GM12878 (cell line): ENCODE measurements around the gene SLCO1A2. TPM values are rescaled to one million over a fixed set of nuclear protein-coding genes. Genes with fewer than 3 reads are reported as not detected.

Experiments
- ATAC-seq: fragments of 200-7000 bp; cut with Tn5 transposase; 3 replicates; pipeline ENCODE4 v1.9.1; 2020; ENCODE audit warnings: mild to moderate bottlenecking, moderate library complexity
- BruUV-seq: library from RNA; stranded (reverse); fragments of 400-500 nt; replicated peaks from 2 replicates; lab custom pipeline; 2021; lab: Mats Ljungman, UMichigan
- CTCF ChIA-PET: fragments of 300-600 bp; sonication (Branson Sonifier 250); formaldehyde crosslinking; extraction: SDS; loops from one replicate; lab custom pipeline; 2021; ENCODE audit warnings: inconsistent platforms; lab: Yijun Ruan, JAX
- POLR2A ChIA-PET: fragments of 350-600 bp; formaldehyde crosslinking; extraction: SDS; loops from one replicate; lab custom pipeline; 2021; ENCODE audit warnings: inconsistent platforms; lab: Charles Lee
- RAD21 ChIA-PET: fragments of 300-600 bp; sonication (Branson Sonifier 250); formaldehyde crosslinking; loops from one replicate; lab custom pipeline; 2023; ENCODE audit warnings: antibody characterized with exemption; ENCODE audit not compliant: unreplicated experiment; lab: Charles Lee
- SMC1A ChIA-PET: fragments of 300-600 bp; sonication (Branson Sonifier 250); formaldehyde crosslinking; loops from one replicate; lab custom pipeline; 2023; ENCODE audit not compliant: unreplicated experiment, uncharacterized antibody; lab: Charles Lee
- DNase-seq: peaks from one replicate; pipeline ENCODE4 v3.0.0-alpha.2; 2011; ENCODE audit warnings: low read depth, low spot score
- FAIRE-seq: peaks from 3 replicates; lab custom pipeline; 2011; peaks lifted over from hg19 to GRCh38; lab: Jason Lieb, UNC
- H2AFZ ChIP-seq: 2 replicates; pipeline ENCODE4 v1.6.0; 2011; ENCODE audit warnings: low read depth, low read length, control low read depth; ENCODE audit not compliant: control insufficient read depth
- H3K27ac ChIP-seq: 2 replicates; pipeline ENCODE4 v1.5.1; 2011; ENCODE audit warnings: control low read depth; ENCODE audit not compliant: control insufficient read depth, insufficient read depth
- H3K27me3 ChIP-seq, 2 experiments: replicated peaks in 1 of 2; 2 replicates each; pipeline versions ENCODE4 v1.6.0 to v1.6.1; 2011; ENCODE audit warnings: low read length in 1 of 2; ENCODE audit not compliant: control insufficient read depth in 2 of 2, insufficient read depth in 2 of 2
- H3K36me3 ChIP-seq, 2 experiments: 2 replicates each; pipeline ENCODE4 v1.5.1; 2011; ENCODE audit warnings: low read length in 1 of 2; ENCODE audit not compliant: control insufficient read depth in 2 of 2, insufficient read depth in 2 of 2
- H3K4me1 ChIP-seq: 2 replicates; pipeline ENCODE4 v1.6.1; 2011; ENCODE audit warnings: mild to moderate bottlenecking, low read length, moderate library complexity, mixed read lengths; ENCODE audit not compliant: control insufficient read depth, insufficient read depth
- H3K4me2 ChIP-seq: 2 replicates; pipeline ENCODE4 v1.6.0; 2011; ENCODE audit warnings: control low read depth; ENCODE audit not compliant: control insufficient read depth, insufficient read depth
- H3K4me3 ChIP-seq: fragments of 200-600 bp; sonication (generic); 2 replicates; pipeline ENCODE4 v1.5.1; 2016
- H3K79me2 ChIP-seq: 2 replicates; pipeline ENCODE4 v1.6.0; 2011; ENCODE audit warnings: low read length; ENCODE audit not compliant: control insufficient read depth, insufficient read depth
- H3K9ac ChIP-seq: 2 replicates; pipeline ENCODE4 v1.8.0; 2011; ENCODE audit warnings: low read length, control low read depth, mixed read lengths; ENCODE audit not compliant: control insufficient read depth, insufficient read depth
- H3K9me3 ChIP-seq: replicated peaks from 3 replicates; pipeline ENCODE4 v1.5.1; 2011; ENCODE audit warnings: mild to moderate bottlenecking, low read length; ENCODE audit not compliant: control insufficient read depth, insufficient read depth
- H4K20me1 ChIP-seq: 2 replicates; pipeline ENCODE4 v1.6.0; 2011; ENCODE audit not compliant: control insufficient read depth, insufficient read depth
- BMI1 ChIP-seq: fragments of 450-650 bp; IDR thresholded peaks from 2 replicates; pipeline ENCODE4 v1.6.1; 2016; ENCODE audit warnings: mild to moderate bottlenecking, moderate library complexity, borderline replicate concordance
- JUNB ChIP-seq: IDR thresholded peaks from 2 replicates; pipeline ENCODE4 v1.6.1; 2016; ENCODE audit warnings: antibody characterized with exemption, mild to moderate bottlenecking
- KLF5 ChIP-seq: fragments of 450-650 bp; IDR thresholded peaks from 2 replicates; pipeline ENCODE4 v1.6.1; 2014; ENCODE audit warnings: mild to moderate bottlenecking; ENCODE audit not compliant: partially characterized antibody
- MEF2A ChIP-seq: IDR thresholded peaks from 2 replicates; pipeline ENCODE4 v1.6.1; 2011; ENCODE audit warnings: low read depth, mild to moderate bottlenecking, low read length, moderate library complexity; ENCODE audit not compliant: insufficient read depth
- MLLT1 ChIP-seq: fragments of 450-650 bp; IDR thresholded peaks from 2 replicates; pipeline ENCODE4 v1.6.1; 2016; ENCODE audit warnings: mild to moderate bottlenecking
- NFYB ChIP-seq: IDR thresholded peaks from 2 replicates; pipeline ENCODE4 v1.6.1; 2011; ENCODE audit warnings: low read depth, mild to moderate bottlenecking, low read length, improper control_type of control experiment, moderate library complexity; ENCODE audit not compliant: insufficient read depth
- NR2C2 ChIP-seq: IDR thresholded peaks from 2 replicates; pipeline ENCODE4 v1.6.1; 2011; ENCODE audit warnings: borderline replicate concordance, low read depth; ENCODE audit not compliant: control insufficient read depth, insufficient read length
- PAX5 ChIP-seq: IDR thresholded peaks from 2 replicates; pipeline ENCODE4 v1.6.1; 2011; ENCODE audit warnings: low read depth, low read length, borderline replicate concordance
- PBX3 ChIP-seq: IDR thresholded peaks from 2 replicates; pipeline ENCODE4 v1.6.1; 2011; ENCODE audit warnings: mild to moderate bottlenecking, low read depth, low read length, moderate library complexity; ENCODE audit not compliant: insufficient replicate concordance
- PKNOX1 ChIP-seq: fragments of 450-650 bp; IDR thresholded peaks from 2 replicates; pipeline ENCODE4 v1.6.1; 2016; ENCODE audit warnings: mild to moderate bottlenecking
- POLR2AphosphoS2 ChIP-seq: IDR thresholded peaks from 2 replicates; pipeline ENCODE4 v1.6.1; 2011; ENCODE audit warnings: low read depth, mild to moderate bottlenecking, low read length, improper control_type of control experiment, moderate library complexity
- YBX1 ChIP-seq: fragments of 450-650 bp; IDR thresholded peaks from 2 replicates; pipeline ENCODE4 v1.6.1; 2016; ENCODE audit warnings: antibody characterized with exemption
- ZBTB11 ChIP-seq: fragments of 450-650 bp; formaldehyde crosslinking; IDR thresholded peaks from 2 replicates; pipeline ENCODE4 v1.5.0; 2022; ENCODE audit warnings: mild to moderate bottlenecking, missing genetic modification characterization
- ZNF24 ChIP-seq: fragments of 450-650 bp; IDR thresholded peaks from 2 replicates; pipeline ENCODE4 v1.6.1; 2017; ENCODE audit warnings: antibody characterized with exemption, mild to moderate bottlenecking
- ZNF622 ChIP-seq: fragments of 450-650 bp; IDR thresholded peaks from 2 replicates; pipeline ENCODE4 v1.6.1; 2017; ENCODE audit warnings: mild to moderate bottlenecking, inconsistent platforms
- WGBS: methylation state at CpG from one replicate; pipeline ENCODE4 v1.1.6; 2016; ENCODE audit warnings: low lambda C conversion rate; ENCODE audit not compliant: insufficient replicate concordance, insufficient coverage; ENCODE audit errors: missing lambda C conversion rate; 5-methylcytosine and 5-hydroxymethylcytosine counted together
- in situ Hi-C: fragments of 300-500 bp; cut with MboI; formaldehyde crosslinking; loops from 9 replicates; pipeline ENCODE4 v1.14.3; 2018; ENCODE audit warnings: mixed read lengths
- intact Hi-C: fragments of 100-400 bp; cut with micrococcal nuclease; formaldehyde crosslinking; loops from one replicate; pipeline ENCODE4 v1.14.2; 2022; ENCODE audit not compliant: unreplicated experiment
- polyA plus RNA-seq, 11 experiments: library from polyadenylated mRNA; depleted of rRNA in 4 of 11; unstranded in 6 of 11; stranded (reverse) in 5 of 11; fragments of >200 nt; fragmentation: Nextera tagmentation in 4 of 11; fragmentation: Illumina TruSeq in 1 of 11; extraction: Ambion mirVana in 4 of 11; extraction: Trizol in 1 of 11; gene quantifications; 1 replicate in 1 of 11; 2 replicates in 10 of 11; pipeline versions ENCODE4 v1.2.1 to v1.2.3, GENCODE V29; 2011 to 2016; ENCODE audit warnings: inconsistent platforms in 2 of 11, missing spikeins in 2 of 11, low read depth in 1 of 11
- total RNA-seq, 4 experiments: library from RNA; depleted of rRNA in 3 of 4; stranded (reverse); fragments of >200 nt in 3 of 4; fragmentation: Illumina TruSeq in 1 of 4; extraction: Trizol in 1 of 4; gene quantifications; 2 replicates each; pipeline versions ENCODE4 v1.2.1 to v1.2.3, GENCODE V29; 2013 to 2021

SLCO1A2 gene
- total and polyA plus RNA-seq, 10 of the 15 experiments (the other 5 are each of a cell fraction or from before 2014, with no cell fraction given): not detected

- 4% methylated on average over 4 of the region's 4 CpGs for WGBS
- intact Hi-C loops: no loop called here
- no peaks in the 10 kb centered on the region for H4K20me1 ChIP-seq
- no peak for TF ChIP-seq ZBTB11 (CRISPR knock-in tag)
- TF ChIP-seq YBX1: no peak
- TF ChIP-seq ZNF24: no peak
- TF ChIP-seq POLR2AphosphoS2: no peak
- no peak for TF ChIP-seq ZNF622
- TF ChIP-seq PKNOX1: no peak
- no peak for TF ChIP-seq BMI1
- no peak for TF ChIP-seq MLLT1
- TF ChIP-seq JUNB: no peak
- TF ChIP-seq KLF5: no peak
- TF ChIP-seq MEF2A: no peak
- TF ChIP-seq NFYB: no peak
- TF ChIP-seq PAX5: no peak
- no peak for TF ChIP-seq PBX3
- TF ChIP-seq NR2C2: no peak
- TF ChIP-seq, all 136 proteins: peak for 0
- H3K4me1 ChIP-seq: no peaks in the 10 kb centered on the region
- no peak for ATAC-seq
- ChIA-PET POLR2A (no interaction called here), RAD21 (no interaction called here), SMC1A (interaction anchor here (1.4 kb wide), 1 partner anchor 31 kb away, joined by 3 read pairs; the partner anchor contains the start of gene IAPP), CTCF (no interaction called here)
- H3K4me2 ChIP-seq: no peak overlapping the region
- no peaks in the 10 kb centered on the region for H3K9me3 ChIP-seq
- H3K36me3 ChIP-seq: no peaks in the 10 kb centered on the region
- no peak overlapping the region for H3K9ac ChIP-seq
- H3K27ac ChIP-seq: no peak overlapping the region
- no peak overlapping the region for H2AFZ ChIP-seq
- BruUV-seq: no TSS peak
- no peak for DNase-seq
- H3K79me2 ChIP-seq: no peaks in the 10 kb centered on the region
- FAIRE-seq: no peak
- in situ Hi-C loops: no loop called here
- no peaks in the 10 kb centered on the region for H3K27me3 ChIP-seq
- H3K4me3 ChIP-seq: no peak overlapping the region
These were observed 7.1 kb upstream of the SLCO1A2 start for GRCh38 chr12:21341769-21342168.
